LNCaP clone FGC (cell line): Measurements from ENCODE around the gene FGF22.
"Not testable (repeated sequence)": the region's sequence is repeated elsewhere in the genome, so short reads cannot be mapped to it uniquely, and the experiment has no call there.

Experiments
- DNase-seq: peaks from one replicate; pipeline ENCODE4 v3.0.0-alpha.2; 2011; ENCODE audit warnings: low read depth
- H3K4me3 ChIP-seq: 2 replicates; pipeline ENCODE4 v1.5.1; 2011; ENCODE audit warnings: mild to moderate bottlenecking, low read depth, low read length, control low read depth
- CTCF ChIP-seq: IDR thresholded peaks from 2 replicates; pipeline ENCODE4 v1.5.1; 2012; ENCODE audit warnings: mild to moderate bottlenecking; ENCODE audit not compliant: control insufficient read depth, insufficient read depth; ENCODE audit errors: extremely low read depth

Gene FGF22

DNA sequence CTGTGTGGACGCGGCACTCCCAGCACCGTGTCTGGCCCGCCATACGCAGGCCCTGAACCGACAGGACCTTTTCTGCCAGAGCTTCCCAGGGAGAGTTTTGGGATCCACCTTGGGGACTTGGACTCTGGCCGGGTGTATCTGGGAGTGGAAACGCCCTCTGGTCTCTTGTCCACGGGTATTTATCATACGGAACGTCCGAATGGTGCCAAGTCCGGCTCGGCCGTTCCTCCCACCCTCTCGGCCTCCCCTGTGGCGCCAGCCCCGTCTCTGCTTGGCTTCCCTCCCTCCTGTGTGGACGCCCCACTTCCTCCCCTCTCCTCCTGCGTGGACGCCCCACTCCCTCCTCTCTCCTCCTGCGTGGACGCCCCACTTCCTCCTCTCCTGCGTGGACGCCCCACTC, 37.9 kb upstream of the FGF22 start:
- no peak for TF ChIP-seq CTCF
- no peak for DNase-seq
- no peak overlapping the region for H3K4me3 ChIP-seq

DNA sequence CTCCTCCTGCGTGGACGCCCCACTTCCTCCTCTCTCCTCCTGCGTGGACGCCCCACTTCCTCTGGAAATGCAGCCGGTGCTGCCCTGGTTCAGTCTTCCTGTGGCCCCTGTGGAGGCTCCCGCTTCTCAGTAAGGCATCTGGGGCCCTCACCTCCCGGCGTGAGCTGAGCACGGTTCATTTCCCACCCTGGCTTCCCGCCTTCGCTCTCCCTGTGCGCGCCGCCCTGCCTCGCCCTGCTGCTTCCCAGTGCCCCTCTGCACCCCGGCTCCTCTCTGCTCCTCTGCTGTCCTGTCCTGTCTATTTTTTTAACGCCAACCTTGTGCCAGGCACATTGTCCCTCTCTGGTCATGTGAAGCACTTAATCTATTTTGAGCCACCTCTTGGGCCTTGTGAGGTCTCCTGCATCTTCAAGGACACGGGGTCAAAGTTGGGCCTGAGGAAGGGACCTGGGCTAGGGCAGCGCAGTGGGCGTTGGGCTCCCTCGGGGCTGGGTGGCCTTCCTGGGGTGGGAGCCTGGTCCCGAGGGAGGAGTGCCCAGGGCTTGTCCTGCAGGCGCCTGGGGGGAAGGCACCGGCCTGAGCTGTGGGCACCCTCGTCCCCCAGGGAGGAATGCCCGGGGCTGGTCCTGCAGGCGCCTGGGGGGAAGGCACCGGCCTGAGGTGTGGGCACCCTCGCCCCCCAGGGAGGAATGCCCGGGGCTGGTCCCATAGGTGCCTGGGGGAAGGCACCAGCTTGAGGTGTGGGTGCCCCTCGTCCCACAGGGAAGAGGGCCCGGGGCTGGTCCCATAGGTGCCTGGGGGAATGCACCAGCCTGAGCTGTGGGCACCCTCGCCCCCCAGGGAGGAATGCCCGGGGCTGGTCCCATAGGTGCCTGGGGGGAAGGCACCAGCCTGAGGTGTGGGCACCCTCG, 37.0 kb upstream of the FGF22 start:
- H3K4me3 ChIP-seq: no peak overlapping the region
- no peak for TF ChIP-seq CTCF
- DNase-seq: no peak

DNA sequence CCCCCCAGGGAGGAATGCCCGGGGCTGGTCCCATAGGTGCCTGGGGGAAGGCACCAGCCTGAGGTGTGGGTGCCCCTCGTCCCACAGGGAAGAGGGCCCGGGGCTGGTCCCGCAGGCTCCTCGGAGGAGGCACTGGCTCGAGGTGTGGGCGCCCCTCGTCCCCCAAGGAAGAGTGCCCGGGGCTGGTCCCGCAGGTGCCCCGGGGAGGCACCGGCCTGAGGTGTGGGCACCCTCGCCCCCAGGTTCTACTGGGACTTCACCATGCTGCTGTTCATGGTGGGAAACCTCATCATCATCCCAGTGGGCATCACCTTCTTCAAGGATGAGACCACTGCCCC, 36.4 kb upstream of the FGF22 start:
- not testable (repeated sequence) for DNase-seq, H3K4me3 ChIP-seq

DNA sequence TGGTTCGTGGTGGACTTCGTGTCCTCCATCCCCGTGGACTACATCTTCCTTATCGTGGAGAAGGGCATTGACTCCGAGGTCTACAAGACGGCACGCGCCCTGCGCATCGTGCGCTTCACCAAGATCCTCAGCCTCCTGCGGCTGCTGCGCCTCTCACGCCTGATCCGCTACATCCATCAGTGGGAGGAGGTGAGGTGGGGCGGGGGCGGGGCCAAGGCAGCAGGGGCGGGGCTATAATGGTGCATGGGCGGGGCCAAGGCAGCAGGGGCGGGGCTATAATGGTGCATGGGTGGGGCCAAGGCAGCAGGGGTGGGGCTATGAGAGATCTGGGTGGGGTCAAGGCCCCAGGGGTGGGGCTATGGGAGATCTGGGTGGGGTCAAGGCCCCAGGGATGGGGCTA, 35.9 kb upstream of the FGF22 start:
- not testable (repeated sequence) for DNase-seq, H3K4me3 ChIP-seq

GRCh38 chr19:604355-604754, 35.3 kb upstream of the FGF22 start:
- no peak overlapping the region for H3K4me3 ChIP-seq
- TF ChIP-seq CTCF: no peak
- no peak for DNase-seq

- DNase-seq, H3K4me3 ChIP-seq: not testable (repeated sequence)
These were observed 34.4 kb upstream of the FGF22 start for GRCh38 chr19:605061-605971.

DNA sequence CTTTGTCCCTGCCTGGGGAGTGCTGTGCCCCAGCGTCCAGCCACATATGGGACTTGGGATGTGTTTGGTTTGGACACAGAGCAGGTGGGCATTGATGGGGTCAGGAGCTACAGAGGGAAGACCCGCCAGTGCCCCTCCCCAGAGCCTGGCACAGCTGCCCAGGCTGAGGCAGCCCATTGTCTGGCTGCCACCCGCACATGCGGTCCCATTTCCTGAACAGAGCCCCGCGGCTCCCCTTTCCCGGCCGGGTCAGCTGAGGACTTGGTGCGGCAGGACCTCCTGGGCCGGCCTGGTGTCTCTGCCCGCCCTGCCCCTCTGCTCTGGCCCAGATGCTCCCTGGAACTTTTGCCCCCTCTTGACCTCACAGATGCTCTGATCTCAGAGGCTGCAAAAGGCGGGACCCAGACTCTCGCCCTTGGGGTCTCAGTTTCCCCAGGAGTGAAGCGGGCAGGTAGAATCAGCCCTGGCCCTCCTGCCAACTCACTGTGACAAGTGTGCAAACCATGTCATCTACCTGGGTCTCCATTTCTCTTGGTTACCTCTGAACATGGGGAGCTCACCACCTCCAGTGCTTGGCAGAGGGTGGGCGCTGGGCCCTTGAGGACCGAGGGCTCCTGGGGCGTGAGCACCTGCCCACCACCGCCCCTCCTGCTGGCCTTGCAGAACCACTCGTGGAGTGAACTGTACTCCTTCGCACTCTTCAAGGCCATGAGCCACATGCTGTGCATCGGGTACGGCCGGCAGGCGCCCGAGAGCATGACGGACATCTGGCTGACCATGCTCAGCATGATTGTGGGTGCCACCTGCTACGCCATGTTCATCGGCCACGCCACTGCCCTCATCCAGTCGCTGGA, 32.2 kb upstream of the FGF22 start:
- no peak for DNase-seq
- H3K4me3 ChIP-seq: no peak overlapping the region

More for the DNA sequence above, 32.2 kb upstream of the FGF22 start:
- no peak for TF ChIP-seq CTCF
